Right ventricle myocardium superior (tissue), 1 donor: Measurements from ENCODE around the gene CFAP57. TPM values are rescaled to one million over a fixed set of nuclear protein-coding genes. Genes with fewer than 3 reads are reported as not detected.
A peak's percentile ranks its signal among the peaks of the same experiment; 100 is the strongest.

Experiments used
- ATAC-seq: fragments of 200-7000 bp; cut with Tn5 transposase; one replicate; pipeline ENCODE4 v1.9.1; 2020; ENCODE audit warnings: mild to moderate bottlenecking; ENCODE audit not compliant: poor library complexity
- DNase-seq: peaks from one replicate; pipeline ENCODE4 v3.0.0-alpha.2; 2020
- intact Hi-C: fragments of 100-400 bp; cut with DNase I; formaldehyde crosslinking; loops from one replicate; pipeline ENCODE4 v1.11.2; 2022
- total RNA-seq: library from RNA; stranded (reverse); fragmentation: NEBNext Ultra II Directional; extraction: Animal tissue kit (Norgen Biotek cat#: 25700); gene quantifications from one replicate; pipeline ENCODE4 v1.2.1, GENCODE V29; 2021
- donor health status: DM: no; HTN: yes; CAD: no; lungs with severe emphysema.

Gene CFAP57
- total RNA-seq, 1 donor from 2014 or later: not detected

DNA sequence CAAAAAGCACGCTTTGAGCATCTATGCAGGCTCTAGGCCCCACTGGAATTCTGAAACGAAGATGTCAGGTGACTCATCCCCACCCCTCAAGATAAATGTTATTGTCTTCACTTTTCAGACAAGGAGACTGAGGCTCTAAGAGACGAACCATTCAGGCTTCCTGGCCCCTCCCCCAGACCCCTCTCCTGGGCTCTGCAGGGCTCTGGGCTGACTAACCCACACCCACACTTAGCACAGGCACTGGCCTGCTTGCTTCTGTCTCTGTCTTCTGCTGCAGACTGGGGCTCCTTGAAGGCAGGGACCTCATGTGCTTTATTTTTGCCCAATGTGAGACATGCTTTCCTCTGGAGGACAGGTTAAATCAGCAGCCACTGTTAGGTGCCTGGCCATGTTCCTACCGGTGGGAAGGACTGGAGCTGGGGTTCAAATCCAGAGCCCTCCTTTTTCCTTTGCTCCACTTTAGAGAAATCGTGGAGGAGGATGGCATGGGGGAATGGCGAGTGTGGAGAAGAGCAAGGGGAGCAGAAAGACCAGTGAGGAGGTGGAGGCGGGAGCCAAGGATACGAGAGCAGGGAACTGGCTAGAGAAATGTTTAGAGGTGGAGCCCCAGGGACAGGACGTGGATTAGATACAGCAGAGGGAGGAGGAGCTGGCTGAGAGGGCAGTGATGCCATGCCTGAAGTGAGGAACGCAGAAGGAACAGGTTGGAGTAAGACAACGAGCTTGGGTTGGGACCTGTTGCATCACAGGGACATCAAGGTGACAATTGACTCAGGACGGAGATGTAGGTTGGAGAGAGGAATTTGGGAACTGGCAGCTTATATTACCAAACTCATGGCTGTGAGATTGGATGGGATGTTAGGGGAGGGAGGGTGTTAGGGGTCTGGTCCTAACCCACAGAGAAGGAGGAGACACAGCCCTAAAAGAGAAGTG lies 99.3 kb downstream of the CFAP57 start:
- ATAC-seq (no peak), DNase-seq (no peak)
- intact Hi-C loops: no loop called here

- intact Hi-C loops: no loop called here
- no peak for ATAC-seq
- no peak for DNase-seq
Observed at GRCh38 chr1:43272161-43272560, 100.0 kb downstream of the CFAP57 start.

- intact Hi-C loops: no loop called here
- DNase-seq: no peak
- no peak for ATAC-seq
Observed at GRCh38 chr1:43272576-43273571, 100.7 kb downstream of the CFAP57 start.

DNA sequence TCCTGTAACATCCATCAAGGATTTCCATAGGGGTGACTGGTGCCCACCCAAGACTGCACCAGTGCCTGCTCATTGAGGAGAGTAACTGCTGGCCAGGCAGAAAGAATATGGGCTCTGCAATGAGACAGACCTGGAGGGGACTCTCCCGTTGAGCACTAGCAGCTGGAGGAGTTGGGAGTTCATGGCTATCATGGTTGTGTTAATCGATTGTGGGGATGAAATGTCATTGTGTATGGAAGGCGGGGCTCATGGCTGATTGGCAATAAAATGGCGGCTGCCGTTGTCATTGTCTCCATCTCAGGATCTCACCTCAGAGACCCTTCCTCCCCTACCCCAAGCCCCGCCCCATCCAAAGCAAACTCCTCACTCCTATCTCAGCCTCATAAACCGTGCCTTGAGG lies 101.6 kb downstream of the CFAP57 start:
- intact Hi-C loops: no loop called here
- DNase-seq (no peak), ATAC-seq (no peak)

GRCh38 chr1:43274125-43274803 lies 102.1 kb downstream of the CFAP57 start:
- no peak for DNase-seq
- intact Hi-C loops: no loop called here
- ATAC-seq: peak; percentile 19

- intact Hi-C loops: no loop called here
- DNase-seq (no peak), ATAC-seq (no peak)
Observed at GRCh38 chr1:43274804-43275180, 102.7 kb downstream of the CFAP57 start.

DNA sequence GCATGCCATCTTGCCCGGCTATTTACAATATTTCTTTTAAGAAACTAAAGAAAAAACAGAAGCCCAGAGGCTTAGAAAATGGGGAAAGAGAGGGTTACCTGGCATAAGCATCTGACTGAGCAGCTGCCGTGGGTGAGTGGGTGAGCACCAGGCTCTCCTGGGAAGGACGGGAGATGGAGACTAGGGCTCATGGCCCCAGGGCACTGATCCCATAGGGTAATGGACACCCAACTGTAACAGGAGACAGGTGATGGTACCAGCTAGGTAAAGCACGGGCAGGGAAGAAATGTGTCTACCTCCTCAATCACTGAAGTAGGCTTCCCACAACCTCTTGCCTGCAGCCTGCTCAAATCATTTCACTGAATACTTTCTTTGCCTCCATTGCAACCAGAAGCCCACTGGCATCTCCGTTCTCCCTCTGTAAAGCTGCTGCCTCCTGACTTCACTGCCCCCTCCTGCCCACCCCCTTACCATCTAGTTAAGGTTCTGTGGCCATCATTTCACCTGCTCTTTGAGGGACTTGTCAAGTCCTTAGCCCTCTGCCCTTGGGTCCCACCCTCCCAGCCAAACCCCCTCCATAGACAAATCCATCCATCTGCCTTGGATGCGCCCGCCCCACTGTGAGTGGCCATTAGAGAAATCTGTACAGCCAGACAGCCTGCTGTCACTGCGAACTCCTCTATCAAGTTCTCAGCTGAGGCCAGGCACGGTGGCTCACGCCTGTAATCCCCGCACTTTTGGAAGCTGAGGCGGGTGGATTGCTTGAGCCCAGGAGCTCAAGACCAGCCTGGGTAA lies 103.9 kb downstream of the CFAP57 start:
- DNase-seq (no peak), ATAC-seq (no peak)
- intact Hi-C loops: no loop called here

DNA sequence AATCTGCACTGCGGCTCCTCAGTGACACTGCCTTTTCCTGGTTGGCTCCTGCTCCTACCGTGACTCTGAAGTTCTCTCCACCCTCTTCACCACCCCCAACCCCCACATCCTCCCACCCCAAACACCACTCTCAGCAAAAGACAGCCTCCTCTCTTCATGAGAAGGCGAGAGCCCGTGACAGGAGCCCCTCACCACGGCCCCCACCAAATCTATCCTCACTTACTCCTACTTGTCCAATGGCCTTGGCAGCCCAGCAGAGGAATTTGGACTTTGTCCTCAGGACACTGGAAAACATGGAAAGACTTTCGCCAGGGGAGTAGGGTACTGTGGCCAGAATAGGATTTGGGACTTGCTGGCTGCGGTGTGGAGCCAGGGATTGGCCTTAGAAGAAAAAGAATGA lies 104.5 kb downstream of the CFAP57 start:
- DNase-seq: no peak
- no peak for ATAC-seq
- intact Hi-C loops: no loop called here

DNA sequence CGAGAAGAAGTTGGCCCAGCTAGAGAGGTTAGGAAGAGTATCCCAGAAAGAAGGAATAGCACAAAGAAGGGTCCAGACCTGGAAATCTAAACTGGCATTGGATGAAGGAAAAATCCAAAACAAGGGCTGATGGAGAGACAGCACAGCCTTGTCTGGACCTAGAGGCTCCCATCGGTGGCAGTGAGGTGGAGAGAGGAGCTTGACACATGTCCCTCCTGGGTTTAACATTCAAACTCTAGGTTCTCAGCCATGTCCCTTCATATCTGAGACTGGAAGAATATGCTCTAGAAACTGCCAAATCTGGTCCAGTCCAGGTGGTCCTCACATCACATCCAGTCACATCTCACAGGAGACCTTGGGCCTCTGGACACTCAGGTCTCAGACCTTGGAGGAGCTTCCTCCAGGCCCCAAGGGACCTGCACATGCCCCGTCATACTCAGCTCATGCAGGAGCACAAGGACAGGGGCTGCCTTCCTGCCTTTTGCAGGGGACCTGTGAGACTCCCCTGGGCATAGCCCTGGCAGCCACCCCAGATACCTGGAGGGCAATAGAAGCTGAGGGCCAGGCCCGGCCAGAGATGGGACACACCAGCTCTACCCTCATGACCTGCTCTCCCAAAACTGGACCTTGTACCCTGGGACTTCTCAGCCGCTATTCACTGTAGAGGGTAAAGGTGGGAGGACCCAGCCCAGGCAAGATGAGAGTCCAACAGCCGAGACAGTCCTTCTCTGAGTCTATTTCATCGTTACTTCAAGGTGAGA lies 105.2 kb downstream of the CFAP57 start:
- ATAC-seq (no peak), DNase-seq (no peak)
- intact Hi-C loops: no loop called here

DNA sequence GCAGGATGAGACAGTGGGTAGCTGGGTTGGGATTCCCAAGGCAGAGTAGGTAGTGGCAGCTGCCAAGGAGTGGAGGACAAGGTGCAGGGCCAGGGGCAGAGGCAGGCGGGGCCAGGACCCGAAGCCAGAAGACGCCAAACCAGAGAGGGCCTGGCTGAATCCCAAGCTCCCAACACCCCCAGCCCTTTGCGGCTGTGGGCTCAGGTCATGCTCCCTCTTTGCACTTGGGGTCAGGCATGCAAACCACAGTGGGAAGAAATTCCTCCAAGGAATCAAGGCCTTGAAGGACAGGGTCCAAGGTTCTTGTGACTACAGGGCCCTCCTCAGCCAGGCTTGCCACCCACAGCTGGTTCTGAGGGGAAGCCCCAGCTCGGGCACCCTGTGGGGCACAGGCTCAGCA lies 107.0 kb downstream of the CFAP57 start:
- ATAC-seq (no peak), DNase-seq (no peak)
- intact Hi-C loops: no loop called here

DNA sequence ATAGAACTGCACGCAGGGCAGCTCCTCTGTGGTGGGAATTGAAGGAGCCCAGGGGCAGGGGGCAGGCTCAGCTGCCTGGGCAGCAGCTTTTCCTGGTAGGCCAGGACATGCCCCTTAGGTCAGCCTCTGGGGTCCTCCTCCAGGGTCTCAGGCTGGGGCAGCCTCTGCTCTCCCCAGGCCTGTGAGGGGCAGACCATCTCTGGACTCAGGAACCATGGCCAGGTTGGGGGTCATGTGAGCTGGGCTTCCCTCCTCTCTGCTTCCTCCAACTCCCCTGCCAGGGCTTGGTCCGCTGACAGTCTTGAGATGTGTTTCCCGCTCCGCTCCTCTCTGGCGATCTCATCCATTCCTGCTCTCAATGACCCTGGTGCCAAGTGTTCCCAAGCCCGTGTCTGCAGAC lies 107.5 kb downstream of the CFAP57 start:
- ATAC-seq: no peak
- DNase-seq: no peak

GRCh38 chr1:43280692-43281091 lies 108.6 kb downstream of the CFAP57 start:
- ATAC-seq (no peak), DNase-seq (no peak)
- intact Hi-C loops: no loop called here

More for the DNA sequence above, 107.5 kb downstream of the CFAP57 start:
- intact Hi-C loops: no loop called here

- DNase-seq: no peak
- intact Hi-C loops: no loop called here
- no peak for ATAC-seq
Observed at GRCh38 chr1:43282220-43283195, 110.4 kb downstream of the CFAP57 start.

- ATAC-seq (no peak), DNase-seq (no peak)
- intact Hi-C loops: no loop called here
Observed at GRCh38 chr1:43284065-43284464, 111.9 kb downstream of the CFAP57 start.

DNA sequence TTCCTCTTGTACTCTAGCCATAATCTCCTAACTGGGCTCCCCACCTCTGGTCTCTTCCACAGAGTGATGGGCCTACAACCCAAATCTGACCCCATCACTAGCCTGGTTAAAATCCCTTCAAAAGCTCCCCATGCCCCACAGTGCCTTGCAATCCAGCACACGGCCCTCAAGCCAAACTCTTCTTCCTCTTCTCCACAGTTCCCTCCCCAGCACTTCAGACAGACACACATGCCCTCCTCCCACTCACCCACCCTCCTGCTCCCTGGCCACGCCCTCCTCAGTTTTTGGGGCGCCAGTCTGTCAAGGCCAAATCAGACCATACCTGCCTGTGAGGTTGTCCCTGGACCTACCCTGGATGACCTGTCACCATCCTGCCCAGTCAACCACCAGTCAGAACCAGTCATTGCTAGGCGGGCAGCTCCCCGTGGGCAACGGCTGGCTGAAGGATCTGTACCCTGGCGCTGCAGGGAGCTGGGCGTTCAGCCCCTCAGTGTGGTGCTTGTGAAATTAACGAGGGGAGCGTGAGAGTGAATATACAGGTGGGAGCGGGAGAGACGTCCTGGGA lies 112.5 kb downstream of the CFAP57 start:
- intact Hi-C loops: no loop called here
- ATAC-seq (no peak), DNase-seq (no peak)
